Epithelial cell of proximal tubule (primary cell): Measurements from ENCODE around the gene TJP3. TPM values are rescaled to one million over a fixed set of nuclear protein-coding genes. Genes with fewer than 3 reads are reported as not detected.

ENCODE experiments used
- DNase-seq: peaks from one replicate; pipeline ENCODE4 v3.0.0-alpha.2; 2011; ENCODE audit warnings: low read depth
- H3K4me3 ChIP-seq: 2 replicates; pipeline ENCODE4 v1.5.1; 2011; ENCODE audit warnings: low read depth, mild to moderate bottlenecking, low read length
- CTCF ChIP-seq: conservative IDR thresholded peaks from 2 replicates; pipeline ENCODE4 v1.5.1; 2012; ENCODE audit warnings: low read depth, mild to moderate bottlenecking, low read length
- total RNA-seq: library from RNA; depleted of rRNA; stranded (reverse); fragments of >200 nt; gene quantifications from 2 replicates; pipeline ENCODE4 v1.2.3, GENCODE V29; 2015

Gene TJP3
- total RNA-seq, 1 donor from 2014 or later = 3.8 TPM

- DNase-seq = no peak
- H3K4me3 ChIP-seq = no peak within 1 kb of the TSS
- TF ChIP-seq CTCF = no peak
Observed at GRCh38 chr19:3771906-3772455, 63.8 kb downstream of the TJP3 start, which contains the start of gene RAX2. Gene RAX2 (minus strand): TSS chr19:3772228. CDS start chr19:3771742, 486 bp downstream.

- no peak for DNase-seq
- TF ChIP-seq CTCF = no peak
- H3K4me3 ChIP-seq = no peak overlapping the region
Observed at GRCh38 chr19:3773814-3774515, 65.8 kb downstream of the TJP3 start.

GRCh38 chr19:3774621-3775373 is 66.6 kb downstream of the TJP3 start:
- no peak for DNase-seq
- no peak for TF ChIP-seq CTCF
- no peak overlapping the region for H3K4me3 ChIP-seq

GRCh38 chr19:3775374-3775711 is 67.2 kb downstream of the TJP3 start:
- no peak overlapping the region for H3K4me3 ChIP-seq
- TF ChIP-seq CTCF = no peak
- DNase-seq = no peak

GRCh38 chr19:3775831-3776230 is 67.6 kb downstream of the TJP3 start:
- no peak for TF ChIP-seq CTCF
- H3K4me3 ChIP-seq = no peak overlapping the region

GRCh38 chr19:3776479-3777040 is 68.4 kb downstream of the TJP3 start:
- no peak for DNase-seq
- no peak for TF ChIP-seq CTCF
- no peak overlapping the region for H3K4me3 ChIP-seq

More at GRCh38 chr19:3775831-3776230, 67.6 kb downstream of the TJP3 start:
- DNase-seq = no peak
